Stimulated activated CD4-positive, alpha-beta T cell treated with anti-CD3 and anti-CD28 coated beads, Interleukin-4, amount 100 ng/mL, for 48 hours (primary cell): ENCODE measurements around the gene ADARB2.
"Not testable (repeated sequence)": the region's sequence is repeated elsewhere in the genome, so short reads cannot be mapped to it uniquely, and the experiment has no call there.

ENCODE experiments used
- DNase-seq, 2 donors: peaks; one replicate each; pipeline ENCODE4 v3.0.0-alpha.2; 2020; ENCODE audit warnings: low read depth in 2 of 2

ADARB2 gene

GRCh38 chr10:1356349-1356748, 381.0 kb downstream of the ADARB2 start:
- DNase-seq: no peak

- no peak for DNase-seq
These were observed 382.3 kb downstream of the ADARB2 start for GRCh38 chr10:1354809-1355710.

- not testable (repeated sequence) for DNase-seq
These were observed 385.0 kb downstream of the ADARB2 start for GRCh38 chr10:1352296-1352695.

DNA sequence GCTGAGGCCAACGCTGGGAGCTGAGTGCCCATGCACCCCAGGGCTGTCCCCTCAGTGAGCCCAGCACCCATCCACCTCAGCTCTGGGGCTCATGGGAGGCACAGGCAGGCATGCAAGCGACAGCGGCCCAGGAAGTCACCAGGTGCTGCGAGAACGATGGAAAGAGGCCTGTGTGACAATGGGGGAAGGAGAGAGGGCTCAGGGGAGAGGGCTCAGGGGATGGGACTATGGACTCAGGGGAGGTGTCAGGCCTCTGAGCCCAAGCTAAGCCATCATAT, 388.6 kb downstream of the ADARB2 start:
- DNase-seq: no peak

GRCh38 chr10:1347962-1348772, 389.2 kb downstream of the ADARB2 start:
- DNase-seq: no peak

DNA sequence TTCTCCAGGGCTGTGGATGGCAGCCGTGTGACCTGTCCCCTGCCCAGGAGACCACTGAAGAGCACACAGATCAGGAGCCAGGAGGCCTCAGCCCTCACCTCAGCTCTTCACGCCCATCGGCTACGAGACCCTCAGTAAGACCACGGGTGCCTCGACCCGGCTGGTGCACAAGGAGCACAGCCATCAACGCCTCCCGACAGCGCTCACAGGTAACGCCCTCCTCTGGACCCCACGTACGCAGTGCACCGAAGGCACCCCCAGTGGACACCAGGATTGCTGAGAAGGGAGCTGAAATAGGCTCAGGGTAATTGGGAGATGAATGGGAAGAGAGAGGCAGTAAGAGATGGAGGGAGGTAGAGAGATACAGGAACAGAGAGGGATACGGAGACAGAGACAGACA, 389.8 kb downstream of the ADARB2 start:
- no peak for DNase-seq

- DNase-seq: no peak
These were observed 391.1 kb downstream of the ADARB2 start for GRCh38 chr10:1346201-1346600.

- no peak for DNase-seq
These were observed 392.0 kb downstream of the ADARB2 start for GRCh38 chr10:1345368-1345767.

DNA sequence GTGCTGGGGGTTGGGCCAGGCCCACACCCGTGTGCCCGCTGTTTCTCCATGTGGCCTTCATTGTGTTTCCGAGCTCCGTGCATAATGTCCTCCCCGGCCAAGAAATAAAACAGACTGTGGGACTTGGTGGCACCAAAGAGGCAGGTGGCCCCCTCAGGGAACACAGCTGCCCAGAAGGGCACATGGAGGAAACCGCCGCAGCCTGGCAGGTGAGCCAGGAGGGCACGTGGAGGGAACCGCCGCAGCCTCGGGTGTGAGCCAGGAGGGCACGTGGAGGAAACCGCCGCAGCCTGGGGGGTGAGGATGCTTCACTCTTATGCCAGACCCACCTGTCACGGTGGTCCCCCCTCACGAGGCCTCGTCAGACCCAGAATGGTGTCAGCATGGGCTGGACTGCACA, 392.5 kb downstream of the ADARB2 start:
- no peak for DNase-seq

DNA sequence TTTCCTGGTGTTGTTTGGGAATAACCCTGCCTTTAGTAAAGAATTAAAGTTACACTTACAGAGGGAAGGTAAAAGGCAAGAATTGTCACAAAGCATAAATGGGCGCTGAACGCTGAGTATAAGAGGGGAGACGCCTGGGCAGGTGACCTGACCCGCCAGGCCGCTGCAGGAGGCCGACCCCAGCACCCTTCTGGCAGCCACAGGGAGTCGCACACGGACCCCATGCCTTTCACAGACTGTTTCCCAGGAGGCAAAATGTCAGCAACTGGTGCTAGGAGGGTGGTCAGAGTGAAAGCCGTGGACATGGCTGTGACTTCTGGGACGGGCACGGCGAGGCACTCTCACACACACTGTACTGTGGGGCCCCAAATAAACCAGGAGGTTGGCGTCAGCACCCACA, 392.9 kb downstream of the ADARB2 start:
- DNase-seq: no peak

GRCh38 chr10:1343176-1343575, 394.1 kb downstream of the ADARB2 start:
- DNase-seq: no peak

GRCh38 chr10:1341052-1341451, 396.3 kb downstream of the ADARB2 start:
- not testable (repeated sequence) for DNase-seq

DNA sequence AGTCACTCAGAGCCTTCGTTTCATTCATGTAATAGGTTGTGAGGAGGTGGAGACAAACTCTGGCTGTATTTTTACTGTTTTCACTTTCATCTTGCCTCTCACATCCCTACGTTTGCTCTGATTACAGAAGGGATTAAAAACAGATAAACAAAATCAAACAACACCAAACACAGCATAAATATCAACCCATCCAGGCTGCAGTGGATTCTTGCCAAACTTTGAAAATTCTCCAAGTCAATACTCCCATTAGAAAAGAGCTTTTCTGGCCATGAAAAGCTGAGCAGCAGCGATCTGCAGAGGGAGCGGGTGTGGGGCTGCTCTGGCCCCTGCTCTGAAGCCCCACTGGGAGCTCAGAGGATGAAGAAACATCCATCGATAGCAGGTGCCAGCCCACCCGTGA, 397.9 kb downstream of the ADARB2 start:
- DNase-seq: no peak

DNA sequence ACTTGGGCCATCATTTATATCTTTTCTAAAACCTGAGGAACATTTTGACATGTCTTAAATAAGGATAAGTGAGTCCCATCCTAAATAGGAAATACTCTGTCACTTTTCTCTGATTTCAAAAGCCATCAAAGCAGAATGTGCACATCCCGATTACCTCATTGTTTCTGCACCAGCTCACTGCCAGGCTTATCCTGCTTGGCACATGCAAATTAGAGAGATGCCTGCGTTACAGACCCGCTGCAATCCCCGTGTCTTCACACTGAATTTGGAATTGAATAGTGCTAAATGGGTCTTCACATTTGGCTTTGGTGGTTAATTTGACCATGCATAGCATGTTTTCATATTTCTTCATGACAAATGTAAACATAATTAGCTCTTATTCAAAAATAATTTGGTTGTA, 401.7 kb downstream of the ADARB2 start:
- no peak for DNase-seq

DNA sequence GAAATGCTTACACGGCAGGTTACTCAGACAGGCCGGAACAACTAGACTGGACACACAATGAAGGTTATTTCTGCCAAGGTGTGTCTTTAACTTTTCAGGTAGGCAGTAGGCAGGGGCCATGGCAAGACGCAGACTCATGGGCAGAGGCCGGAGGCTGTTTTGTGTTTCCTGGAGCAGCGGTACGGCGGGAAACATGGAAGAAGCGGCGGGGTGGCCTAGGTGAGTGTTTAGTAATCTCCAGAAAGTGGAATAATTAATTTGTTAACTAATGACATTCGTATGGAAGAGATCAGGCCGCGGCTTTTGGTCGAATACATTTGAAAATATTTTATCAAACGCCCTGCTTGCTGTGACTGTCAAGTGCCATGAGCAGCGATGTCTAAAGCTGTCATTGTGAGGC, 403.3 kb downstream of the ADARB2 start:
- no peak for DNase-seq

DNA sequence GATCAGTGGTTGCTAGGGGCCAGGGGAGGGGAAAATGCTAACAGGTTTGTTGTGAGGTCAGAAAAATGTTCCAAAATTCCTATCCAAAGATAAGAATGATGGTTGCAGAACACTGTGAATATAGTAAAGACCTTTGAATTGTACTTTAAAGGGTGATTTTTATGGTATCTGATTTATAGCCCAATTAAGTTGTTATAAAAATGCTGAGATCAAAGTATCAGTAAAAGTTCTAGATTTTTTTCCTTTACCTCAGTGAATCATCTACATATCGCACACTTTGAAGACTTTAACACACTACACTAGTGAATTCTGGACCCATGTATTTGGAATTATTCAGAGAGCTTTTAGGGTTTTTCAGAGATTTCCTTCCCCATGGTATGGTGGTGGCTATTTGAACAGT, 405.8 kb downstream of the ADARB2 start:
- no peak for DNase-seq

GRCh38 chr10:1329622-1330021, 407.7 kb downstream of the ADARB2 start:
- no peak for DNase-seq

GRCh38 chr10:1328981-1329614, 408.2 kb downstream of the ADARB2 start:
- no peak for DNase-seq

GRCh38 chr10:1328161-1328823, 409.0 kb downstream of the ADARB2 start:
- DNase-seq: no peak

DNA sequence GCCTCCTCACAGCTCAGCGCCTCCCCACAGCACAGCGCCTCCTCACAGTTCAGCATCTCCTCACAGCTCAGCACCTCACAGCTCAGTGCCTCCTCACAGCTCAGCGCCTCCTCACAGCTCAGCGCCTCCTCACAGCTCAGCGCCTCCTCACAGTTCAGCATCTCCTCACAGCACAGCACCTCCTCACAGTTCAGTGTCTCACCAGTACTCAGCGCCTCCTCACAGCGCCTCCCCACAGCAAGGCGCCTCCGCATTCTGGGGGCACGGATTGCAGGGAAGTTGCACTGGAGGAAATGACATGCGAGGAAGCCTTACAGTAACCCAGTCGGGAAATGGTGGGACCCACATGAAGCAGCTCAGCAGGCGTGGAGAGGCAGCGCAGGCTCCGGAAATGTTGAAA, 409.6 kb downstream of the ADARB2 start:
- no peak for DNase-seq

DNA sequence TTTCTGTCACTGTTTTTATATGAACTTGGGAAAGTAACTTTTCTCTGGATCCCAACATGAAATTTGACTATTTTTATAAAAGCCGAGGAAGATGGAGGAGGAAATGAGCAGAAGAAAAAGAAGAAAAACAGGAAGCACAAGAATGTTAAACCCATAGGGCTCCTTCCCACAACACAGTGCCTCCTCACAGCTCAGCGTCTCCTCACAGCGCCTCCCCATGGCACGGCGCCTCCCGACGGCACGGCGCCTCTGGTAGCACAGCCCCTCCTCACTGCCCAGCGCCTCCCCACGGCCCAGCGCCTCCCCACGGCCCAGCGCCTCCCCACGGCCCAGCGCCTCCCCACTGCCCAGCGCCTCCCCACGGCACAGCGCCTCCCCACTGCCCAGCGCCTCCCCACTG, 410.8 kb downstream of the ADARB2 start:
- not testable (repeated sequence) for DNase-seq

DNA sequence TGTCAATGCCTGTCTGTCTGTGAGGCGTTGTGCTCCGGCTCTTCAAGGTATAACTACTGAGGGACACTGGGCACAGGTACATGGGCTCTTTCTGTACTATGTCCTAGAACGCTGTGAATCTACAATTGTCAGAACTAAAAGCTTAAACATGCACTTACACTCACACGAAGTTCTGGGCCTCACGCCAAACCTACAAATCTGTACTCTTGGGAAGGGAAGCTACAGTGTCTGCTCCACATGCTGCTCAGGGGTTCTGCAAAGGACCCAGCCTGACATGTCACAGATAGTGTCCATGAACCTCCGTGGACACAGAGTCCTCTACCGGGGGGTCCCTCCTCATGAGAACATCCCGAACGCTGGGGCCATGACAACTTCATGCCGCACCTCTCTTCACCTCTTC, 412.4 kb downstream of the ADARB2 start:
- no peak for DNase-seq
